Measurements from ENCODE around the gene MGRN1.

MGRN1 gene

GRCh38 chr16:4607841-4608703 is 16.6 kb upstream of the MGRN1 start:
- Histone ChIP-seq H3K27me3 (ENCODE audit: low read depth, low read length) (no peaks in the 10 kb centered on the region), H3K36me3 (ENCODE audit: control insufficient read depth in 1 of 2, insufficient read depth in 2 of 2, low read length in 2 of 2) (peaks cover 0 to 29% of the 10 kb centered on the region in 2 donors), H3K27ac (ENCODE audit: low read length) (no peak overlapping the region), H3K4me1 (ENCODE audit: control insufficient read depth in 1 of 2, insufficient read depth in 2 of 2, low read length in 2 of 2) (peaks cover 0 to 18% of the 10 kb centered on the region in 2 donors), H3K9me3 (ENCODE audit: control insufficient read depth in 1 of 2, low read length in 2 of 2) (no peaks in the 10 kb centered on the region), H3K4me3 (ENCODE audit: low read depth in 1 of 2, low read length in 2 of 2) (no peak overlapping the region)

- Histone ChIP-seq H3K4me3 (ENCODE audit: low read depth in 1 of 2, low read length in 2 of 2) (no peak overlapping the region), H3K9me3 (ENCODE audit: control insufficient read depth in 1 of 2, low read length in 2 of 2) (no peaks in the 10 kb centered on the region), H3K27me3 (ENCODE audit: low read depth, low read length) (no peaks in the 10 kb centered on the region), H3K27ac (ENCODE audit: low read length) (no peak overlapping the region), H3K36me3 (ENCODE audit: control insufficient read depth in 1 of 2, insufficient read depth in 2 of 2, low read length in 2 of 2) (peaks cover 0 to 29% of the 10 kb centered on the region in 2 donors), H3K4me1 (ENCODE audit: control insufficient read depth in 1 of 2, insufficient read depth in 2 of 2, low read length in 2 of 2) (peaks cover 0 to 23% of the 10 kb centered on the region in 2 donors)
Measured at GRCh38 chr16:4608704-4608980, 16.0 kb upstream of the MGRN1 start.

GRCh38 chr16:4609200-4610010 is 15.2 kb upstream of the MGRN1 start:
- no peaks in the 10 kb centered on the region for H3K9me3 ChIP-seq (ENCODE audit: control insufficient read depth in 1 of 2, low read length in 2 of 2)
- no peak overlapping the region for H3K4me3 ChIP-seq (ENCODE audit: low read depth in 1 of 2, low read length in 2 of 2)
- H3K27ac ChIP-seq (ENCODE audit: low read length), result no peak overlapping the region
- H3K4me1 ChIP-seq (ENCODE audit: control insufficient read depth in 1 of 2, insufficient read depth in 2 of 2, low read length in 2 of 2), result peaks cover 0 to 23% of the 10 kb centered on the region in 2 donors
- H3K27me3 ChIP-seq (ENCODE audit: low read depth, low read length), result no peaks in the 10 kb centered on the region
- H3K36me3 ChIP-seq (ENCODE audit: control insufficient read depth in 1 of 2, insufficient read depth in 2 of 2, low read length in 2 of 2), result peaks cover 0 to 29% of the 10 kb centered on the region in 2 donors

- Histone ChIP-seq H3K27ac (ENCODE audit: low read length) (no peak overlapping the region), H3K4me3 (ENCODE audit: low read depth in 1 of 2, low read length in 2 of 2) (no peak overlapping the region), H3K36me3 (ENCODE audit: control insufficient read depth in 1 of 2, insufficient read depth in 2 of 2, low read length in 2 of 2) (peaks cover 0 to 29% of the 10 kb centered on the region in 2 donors), H3K27me3 (ENCODE audit: low read depth, low read length) (no peaks in the 10 kb centered on the region), H3K4me1 (ENCODE audit: control insufficient read depth in 1 of 2, insufficient read depth in 2 of 2, low read length in 2 of 2) (peaks cover 0 to 27% of the 10 kb centered on the region in 2 donors), H3K9me3 (ENCODE audit: control insufficient read depth in 1 of 2, low read length in 2 of 2) (no peaks in the 10 kb centered on the region)
Measured at GRCh38 chr16:4610011-4611005, 14.3 kb upstream of the MGRN1 start.

GRCh38 chr16:4611337-4612021 is 13.1 kb upstream of the MGRN1 start:
- Histone ChIP-seq H3K27ac (ENCODE audit: low read length) (no peak overlapping the region), H3K27me3 (ENCODE audit: low read depth, low read length) (no peaks in the 10 kb centered on the region), H3K4me1 (ENCODE audit: control insufficient read depth in 1 of 2, insufficient read depth in 2 of 2, low read length in 2 of 2) (peaks cover 5 to 33% of the 10 kb centered on the region in 2 donors), H3K4me3 (ENCODE audit: low read depth in 1 of 2, low read length in 2 of 2) (no peak overlapping the region), H3K36me3 (ENCODE audit: control insufficient read depth in 1 of 2, insufficient read depth in 2 of 2, low read length in 2 of 2) (peaks cover 0 to 29% of the 10 kb centered on the region in 2 donors), H3K9me3 (ENCODE audit: control insufficient read depth in 1 of 2, low read length in 2 of 2) (no peaks in the 10 kb centered on the region)

GRCh38 chr16:4612474-4612931 is 12.1 kb upstream of the MGRN1 start:
- peak overlapping the region in 1 of 2 donors; percentile 78 for H3K4me3 ChIP-seq (ENCODE audit: low read depth in 1 of 2, low read length in 2 of 2)
- no peak overlapping the region for H3K27ac ChIP-seq (ENCODE audit: low read length)
- H3K4me1 ChIP-seq (ENCODE audit: control insufficient read depth in 1 of 2, insufficient read depth in 2 of 2, low read length in 2 of 2), result peaks cover 5 to 39% of the 10 kb centered on the region in 2 donors
- H3K9me3 ChIP-seq (ENCODE audit: control insufficient read depth in 1 of 2, low read length in 2 of 2), result no peaks in the 10 kb centered on the region
- no peaks in the 10 kb centered on the region for H3K27me3 ChIP-seq (ENCODE audit: low read depth, low read length)
- H3K36me3 ChIP-seq (ENCODE audit: control insufficient read depth in 1 of 2, insufficient read depth in 2 of 2, low read length in 2 of 2), result peaks cover 0 to 22% of the 10 kb centered on the region in 2 donors

- Histone ChIP-seq H3K36me3 (ENCODE audit: control insufficient read depth in 1 of 2, insufficient read depth in 2 of 2, low read length in 2 of 2) (peaks cover 0 to 16% of the 10 kb centered on the region in 2 donors), H3K27me3 (ENCODE audit: low read depth, low read length) (no peaks in the 10 kb centered on the region), H3K4me3 (ENCODE audit: low read depth in 1 of 2, low read length in 2 of 2) (peak overlapping the region; percentile 74 to 78), H3K4me1 (ENCODE audit: control insufficient read depth in 1 of 2, insufficient read depth in 2 of 2, low read length in 2 of 2) (peaks cover 5 to 45% of the 10 kb centered on the region in 2 donors), H3K27ac (ENCODE audit: low read length) (peak overlapping the region; percentile 65), H3K9me3 (ENCODE audit: control insufficient read depth in 1 of 2, low read length in 2 of 2) (no peaks in the 10 kb centered on the region)
Measured at GRCh38 chr16:4612977-4613635, 11.5 kb upstream of the MGRN1 start.

- Histone ChIP-seq H3K4me3 (ENCODE audit: low read depth in 1 of 2, low read length in 2 of 2) (peak overlapping the region; percentile 74 to 78), H3K27me3 (ENCODE audit: low read depth, low read length) (no peaks in the 10 kb centered on the region), H3K4me1 (ENCODE audit: control insufficient read depth in 1 of 2, insufficient read depth in 2 of 2, low read length in 2 of 2) (peaks cover 5 to 48% of the 10 kb centered on the region in 2 donors), H3K36me3 (ENCODE audit: control insufficient read depth in 1 of 2, insufficient read depth in 2 of 2, low read length in 2 of 2) (peaks cover 0 to 9% of the 10 kb centered on the region in 2 donors), H3K9me3 (ENCODE audit: control insufficient read depth in 1 of 2, low read length in 2 of 2) (no peaks in the 10 kb centered on the region), H3K27ac (ENCODE audit: low read length) (peak overlapping the region; percentile 65)
Measured at GRCh38 chr16:4613636-4614570, 10.7 kb upstream of the MGRN1 start.

- no peaks in the 10 kb centered on the region for H3K9me3 ChIP-seq (ENCODE audit: control insufficient read depth in 1 of 2, low read length in 2 of 2)
- no peaks in the 10 kb centered on the region for H3K36me3 ChIP-seq (ENCODE audit: control insufficient read depth in 1 of 2, insufficient read depth in 2 of 2, low read length in 2 of 2)
- H3K4me1 ChIP-seq (ENCODE audit: control insufficient read depth in 1 of 2, insufficient read depth in 2 of 2, low read length in 2 of 2), result peaks cover 5 to 48% of the 10 kb centered on the region in 2 donors
- H3K4me3 ChIP-seq (ENCODE audit: low read depth in 1 of 2, low read length in 2 of 2), result peak within 1 kb of the TSS; percentile 74 to 78
- H3K27ac ChIP-seq (ENCODE audit: low read length), result peak within 1 kb of the TSS; percentile 80
- H3K27me3 ChIP-seq (ENCODE audit: low read depth, low read length), result no peaks in the 10 kb centered on the region
Measured at GRCh38 chr16:4614571-4615383, 9.8 kb upstream of the MGRN1 start, which contains the start of gene UBALD1. TSS of gene UBALD1 (minus strand) at chr16:4614888. CDS start at chr16:4614797, 91 bp downstream.

All from muscle layer of duodenum (tissue), 2 donors.